SK-N-SH treated with all-trans-retinoic acid at 6 μM for 48 hours (cell line): ENCODE data around the gene HES1.
A peak's percentile ranks its signal among the peaks of the same experiment; 100 is the strongest.

ENCODE experiments used
- ATAC-seq: fragments of 200-7000 bp; cut with Tn5 transposase; 3 replicates; pipeline ENCODE4 v1.9.1; 2020; ENCODE audit warnings: mild to moderate bottlenecking, moderate library complexity
- ARNTL ChIP-seq: fragments of 450-650 bp; formaldehyde crosslinking; IDR thresholded peaks from 2 replicates; pipeline ENCODE4 v1.5.0; 2020; ENCODE audit warnings: low read depth, mild to moderate bottlenecking, moderate library complexity, borderline replicate concordance
- BACH2 ChIP-seq: fragments of 250-450 bp; sonication (Bioruptor Pico); IDR thresholded peaks from 2 replicates; pipeline ENCODE4 v1.9.0; 2021; ENCODE audit warnings: mild to moderate bottlenecking, borderline replicate concordance
- CSDC2 ChIP-seq: fragments of 250-450 bp; sonication (Bioruptor Pico); IDR thresholded peaks from 2 replicates; pipeline ENCODE4 v1.5.0; 2020; ENCODE audit warnings: mild to moderate bottlenecking, moderate library complexity
- CSRNP3 ChIP-seq: fragments of 250-450 bp; sonication (Bioruptor Pico); IDR thresholded peaks from 2 replicates; pipeline ENCODE4 v1.5.1; 2021; ENCODE audit warnings: mild to moderate bottlenecking, moderate library complexity
- ESRRG ChIP-seq: fragments of 250-450 bp; sonication (Bioruptor Pico); IDR thresholded peaks from 2 replicates; pipeline ENCODE4 v1.6.1; 2021; ENCODE audit warnings: mild to moderate bottlenecking
- GLIS3 ChIP-seq: fragments of 250-450 bp; sonication (Bioruptor Pico); IDR thresholded peaks from 2 replicates; pipeline ENCODE4 v1.5.0; 2020; ENCODE audit warnings: mild to moderate bottlenecking, moderate library complexity
- ISL1 ChIP-seq: fragments of 250-450 bp; sonication (Bioruptor Pico); IDR thresholded peaks from 2 replicates; pipeline ENCODE4 v2.1.2; 2022; ENCODE audit warnings: mild to moderate bottlenecking, moderate library complexity
- OSR1 ChIP-seq: fragments of 250-450 bp; sonication (Bioruptor Pico); IDR thresholded peaks from 2 replicates; pipeline ENCODE4 v1.8.0; 2022; ENCODE audit warnings: moderate library complexity, mild to moderate bottlenecking, inconsistent platforms
- PATZ1 ChIP-seq: fragments of 250-450 bp; sonication (Bioruptor Pico); IDR thresholded peaks from 2 replicates; pipeline ENCODE4 v1.8.0; 2020; ENCODE audit warnings: mild to moderate bottlenecking, moderate library complexity, borderline replicate concordance
- RARB ChIP-seq: fragments of 250-450 bp; sonication (Bioruptor Pico); IDR thresholded peaks from 2 replicates; pipeline ENCODE4 v1.8.0; 2021; ENCODE audit warnings: mild to moderate bottlenecking, moderate library complexity
- SNAI2 ChIP-seq: fragments of 250-450 bp; sonication (Bioruptor Pico); IDR thresholded peaks from 2 replicates; pipeline ENCODE4 v1.5.0; 2020; ENCODE audit warnings: mild to moderate bottlenecking, moderate library complexity
- TCF4 ChIP-seq: fragments of 250-450 bp; sonication (Bioruptor Pico); IDR thresholded peaks from 2 replicates; pipeline ENCODE4 v1.8.0; 2021; ENCODE audit warnings: mild to moderate bottlenecking, moderate library complexity, borderline replicate concordance
- TOX ChIP-seq: fragments of 250-450 bp; sonication (Bioruptor Pico); IDR thresholded peaks from 2 replicates; pipeline ENCODE4 v1.8.0; 2021; ENCODE audit warnings: mild to moderate bottlenecking, moderate library complexity, borderline replicate concordance
- ZC3H10 ChIP-seq: fragments of 250-450 bp; sonication (Bioruptor Pico); IDR thresholded peaks from 2 replicates; pipeline ENCODE4 v1.5.1; 2021; ENCODE audit warnings: mild to moderate bottlenecking, moderate library complexity
- ZFP3 ChIP-seq: fragments of 250-450 bp; sonication (Bioruptor Pico); IDR thresholded peaks from 2 replicates; pipeline ENCODE4 v1.5.0; 2020; ENCODE audit warnings: mild to moderate bottlenecking, moderate library complexity
- ZFP30 ChIP-seq: fragments of 450-650 bp; formaldehyde crosslinking; IDR thresholded peaks from 2 replicates; pipeline ENCODE4 v1.5.0; 2022; ENCODE audit warnings: mild to moderate bottlenecking, moderate library complexity
- ZNF565 ChIP-seq: fragments of 450-650 bp; formaldehyde crosslinking; conservative IDR thresholded peaks from 2 replicates; pipeline ENCODE4 v1.5.0; 2020; ENCODE audit warnings: low read depth, mild to moderate bottlenecking, moderate library complexity
- ZNF70 ChIP-seq: fragments of 450-650 bp; formaldehyde crosslinking; IDR thresholded peaks from 2 replicates; pipeline ENCODE4 v1.5.0; 2020; ENCODE audit warnings: mild to moderate bottlenecking, moderate library complexity
- ZNF8 ChIP-seq: fragments of 450-650 bp; formaldehyde crosslinking; IDR thresholded peaks from 2 replicates; pipeline ENCODE4 v1.5.0; 2020; ENCODE audit warnings: mild to moderate bottlenecking, moderate library complexity
- TF ChIP-seq, protein P1 (sequence below): fragments of 250-450 bp; sonication (Bioruptor Pico); IDR thresholded peaks from 2 replicates; pipeline ENCODE4 v1.8.0; 2021; ENCODE audit warnings: low read depth, mild to moderate bottlenecking, moderate library complexity, borderline replicate concordance
- TF ChIP-seq, protein P2 (sequence below): fragments of 250-450 bp; sonication (Bioruptor Pico); IDR thresholded peaks from 2 replicates; pipeline ENCODE4 v1.5.0; 2020; ENCODE audit warnings: mild to moderate bottlenecking, moderate library complexity
- TF ChIP-seq, protein P3 (sequence below): fragments of 250-450 bp; sonication (Bioruptor Pico); IDR thresholded peaks from 2 replicates; pipeline ENCODE4 v1.5.1; 2020; ENCODE audit warnings: low read depth, mild to moderate bottlenecking, moderate library complexity

Gene HES1

GRCh38 chr3:194111336-194111735 is 24.6 kb upstream of the HES1 start:
- ATAC-seq: no peak
- TF ChIP-seq ZFP3 (CRISPR knock-in tag): no peak
- TF ChIP-seq ARNTL (CRISPR knock-in tag): no peak
- no peak for TF ChIP-seq ZFP30 (CRISPR knock-in tag)
- TF ChIP-seq TCF4 (CRISPR knock-in tag): no peak
- TF ChIP-seq ZNF70 (CRISPR knock-in tag): no peak
- TF ChIP-seq ZC3H10 (CRISPR knock-in tag): no peak
- TF ChIP-seq OSR1: no peak
- no peak for TF ChIP-seq BACH2 (CRISPR knock-in tag)
- no peak for TF ChIP-seq ZNF8
- TF ChIP-seq, protein P1, sequence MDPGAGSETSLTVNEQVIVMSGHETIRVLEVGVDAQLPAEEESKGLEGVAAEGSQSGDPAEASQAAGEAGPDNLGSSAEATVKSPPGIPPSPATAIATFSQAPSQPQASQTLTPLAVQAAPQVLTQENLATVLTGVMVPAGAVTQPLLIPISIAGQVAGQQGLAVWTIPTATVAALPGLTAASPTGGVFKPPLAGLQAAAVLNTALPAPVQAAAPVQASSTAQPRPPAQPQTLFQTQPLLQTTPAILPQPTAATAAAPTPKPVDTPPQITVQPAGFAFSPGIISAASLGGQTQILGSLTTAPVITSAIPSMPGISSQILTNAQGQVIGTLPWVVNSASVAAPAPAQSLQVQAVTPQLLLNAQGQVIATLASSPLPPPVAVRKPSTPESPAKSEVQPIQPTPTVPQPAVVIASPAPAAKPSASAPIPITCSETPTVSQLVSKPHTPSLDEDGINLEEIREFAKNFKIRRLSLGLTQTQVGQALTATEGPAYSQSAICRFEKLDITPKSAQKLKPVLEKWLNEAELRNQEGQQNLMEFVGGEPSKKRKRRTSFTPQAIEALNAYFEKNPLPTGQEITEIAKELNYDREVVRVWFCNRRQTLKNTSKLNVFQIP (CRISPR knock-in tag): no peak
- TF ChIP-seq PATZ1 (CRISPR knock-in tag): no peak
- TF ChIP-seq SNAI2 (CRISPR knock-in tag): no peak
- TF ChIP-seq RARB (CRISPR knock-in tag): no peak
- TF ChIP-seq, protein P2, sequence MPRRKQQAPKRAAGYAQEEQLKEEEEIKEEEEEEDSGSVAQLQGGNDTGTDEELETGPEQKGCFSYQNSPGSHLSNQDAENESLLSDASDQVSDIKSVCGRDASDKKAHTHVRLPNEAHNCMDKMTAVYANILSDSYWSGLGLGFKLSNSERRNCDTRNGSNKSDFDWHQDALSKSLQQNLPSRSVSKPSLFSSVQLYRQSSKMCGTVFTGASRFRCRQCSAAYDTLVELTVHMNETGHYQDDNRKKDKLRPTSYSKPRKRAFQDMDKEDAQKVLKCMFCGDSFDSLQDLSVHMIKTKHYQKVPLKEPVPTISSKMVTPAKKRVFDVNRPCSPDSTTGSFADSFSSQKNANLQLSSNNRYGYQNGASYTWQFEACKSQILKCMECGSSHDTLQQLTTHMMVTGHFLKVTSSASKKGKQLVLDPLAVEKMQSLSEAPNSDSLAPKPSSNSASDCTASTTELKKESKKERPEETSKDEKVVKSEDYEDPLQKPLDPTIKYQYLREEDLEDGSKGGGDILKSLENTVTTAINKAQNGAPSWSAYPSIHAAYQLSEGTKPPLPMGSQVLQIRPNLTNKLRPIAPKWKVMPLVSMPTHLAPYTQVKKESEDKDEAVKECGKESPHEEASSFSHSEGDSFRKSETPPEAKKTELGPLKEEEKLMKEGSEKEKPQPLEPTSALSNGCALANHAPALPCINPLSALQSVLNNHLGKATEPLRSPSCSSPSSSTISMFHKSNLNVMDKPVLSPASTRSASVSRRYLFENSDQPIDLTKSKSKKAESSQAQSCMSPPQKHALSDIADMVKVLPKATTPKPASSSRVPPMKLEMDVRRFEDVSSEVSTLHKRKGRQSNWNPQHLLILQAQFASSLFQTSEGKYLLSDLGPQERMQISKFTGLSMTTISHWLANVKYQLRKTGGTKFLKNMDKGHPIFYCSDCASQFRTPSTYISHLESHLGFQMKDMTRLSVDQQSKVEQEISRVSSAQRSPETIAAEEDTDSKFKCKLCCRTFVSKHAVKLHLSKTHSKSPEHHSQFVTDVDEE (CRISPR knock-in tag): no peak
- TF ChIP-seq CSRNP3 (CRISPR knock-in tag): no peak
- TF ChIP-seq, protein P3, sequence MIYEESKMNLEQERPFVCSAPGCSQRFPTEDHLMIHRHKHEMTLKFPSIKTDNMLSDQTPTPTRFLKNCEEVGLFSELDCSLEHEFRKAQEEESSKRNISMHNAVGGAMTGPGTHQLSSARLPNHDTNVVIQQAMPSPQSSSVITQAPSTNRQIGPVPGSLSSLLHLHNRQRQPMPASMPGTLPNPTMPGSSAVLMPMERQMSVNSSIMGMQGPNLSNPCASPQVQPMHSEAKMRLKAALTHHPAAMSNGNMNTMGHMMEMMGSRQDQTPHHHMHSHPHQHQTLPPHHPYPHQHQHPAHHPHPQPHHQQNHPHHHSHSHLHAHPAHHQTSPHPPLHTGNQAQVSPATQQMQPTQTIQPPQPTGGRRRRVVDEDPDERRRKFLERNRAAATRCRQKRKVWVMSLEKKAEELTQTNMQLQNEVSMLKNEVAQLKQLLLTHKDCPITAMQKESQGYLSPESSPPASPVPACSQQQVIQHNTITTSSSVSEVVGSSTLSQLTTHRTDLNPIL: no peak
- no peak for TF ChIP-seq ZNF565
- no peak for TF ChIP-seq CSDC2 (CRISPR knock-in tag)
- TF ChIP-seq ISL1 (CRISPR knock-in tag): no peak
- TF ChIP-seq ESRRG (CRISPR knock-in tag): no peak

GRCh38 chr3:194112120-194113106 is 23.5 kb upstream of the HES1 start:
- peak; percentile 43 for ATAC-seq
- TF ChIP-seq ZFP30 (CRISPR knock-in tag) (no peak), CSRNP3 (CRISPR knock-in tag) (no peak), BACH2 (CRISPR knock-in tag) (no peak), TCF4 (CRISPR knock-in tag) (no peak), ZFP3 (CRISPR knock-in tag) (no peak), GLIS3 (no peak), CSDC2 (CRISPR knock-in tag) (no peak), OSR1 (no peak), ARNTL (CRISPR knock-in tag) (no peak), ISL1 (CRISPR knock-in tag) (no peak), ZNF70 (CRISPR knock-in tag) (no peak), ESRRG (CRISPR knock-in tag) (no peak), ZNF8 (no peak), TOX (CRISPR knock-in tag) (no peak), ZNF565 (no peak), RARB (CRISPR knock-in tag) (no peak)
- TF ChIP-seq, protein P2 (CRISPR knock-in tag): no peak
